Tibial artery (tissue), 4 donors: Measurements from ENCODE around the gene MKRN2OS.

Experiments
- DNase-seq, 2 donors: peaks; one replicate each; pipeline ENCODE4 v3.0.0-alpha.2; 2019
- H3K27ac ChIP-seq, 2 donors: fragments of 200-600 bp; sonication (generic) in 1 of 2; 1 replicate in 1 of 2; 2 replicates in 1 of 2; pipeline ENCODE4 v1.5.1; 2018 to 2019; ENCODE audit warnings: mild to moderate bottlenecking in 1 of 2
- H3K27me3 ChIP-seq, 2 donors: fragments of 200-600 bp; sonication (generic) in 1 of 2; one replicate each; pipeline versions ENCODE4 v1.5.1 to v1.6.0; 2016 to 2019
- H3K36me3 ChIP-seq, 3 donors: fragments of 200-600 bp; sonication (generic) in 2 of 3; one replicate each; pipeline ENCODE4 v1.5.1; 2016 to 2019; ENCODE audit warnings: mild to moderate bottlenecking in 2 of 3
- H3K4me1 ChIP-seq, 4 donors: fragments of 200-600 bp; sonication (generic) in 2 of 4; 1 replicate in 3 of 4; 2 replicates in 1 of 4; pipeline ENCODE4 v1.5.1; 2016 to 2019
- H3K4me3 ChIP-seq, 2 donors: fragments of 200-600 bp; sonication (generic) in 1 of 2; 1 replicate in 1 of 2; 2 replicates in 1 of 2; pipeline ENCODE4 v1.5.1; 2018 to 2019; ENCODE audit warnings: mild to moderate bottlenecking in 2 of 2
- H3K9me3 ChIP-seq, 3 donors: fragments of 200-600 bp; sonication (generic) in 1 of 3; one replicate each; pipeline ENCODE4 v1.5.1; 2016 to 2019
- CTCF ChIP-seq, 2 experiments: fragments of 200-600 bp in 1 of 2; fragments of 450-650 bp in 1 of 2; IDR thresholded peaks; one replicate each; pipeline ENCODE4 v1.5.1; 2017 to 2019; ENCODE audit warnings: antibody characterized with exemption in 2 of 2, mild to moderate bottlenecking in 1 of 2, moderate library complexity in 1 of 2
- intact Hi-C: fragments of 100-400 bp; cut with DNase I; formaldehyde crosslinking; loops from one replicate; pipeline ENCODE4 v1.15.0; 2023; ENCODE audit warnings: low total_unique reads

The MKRN2OS gene

DNA sequence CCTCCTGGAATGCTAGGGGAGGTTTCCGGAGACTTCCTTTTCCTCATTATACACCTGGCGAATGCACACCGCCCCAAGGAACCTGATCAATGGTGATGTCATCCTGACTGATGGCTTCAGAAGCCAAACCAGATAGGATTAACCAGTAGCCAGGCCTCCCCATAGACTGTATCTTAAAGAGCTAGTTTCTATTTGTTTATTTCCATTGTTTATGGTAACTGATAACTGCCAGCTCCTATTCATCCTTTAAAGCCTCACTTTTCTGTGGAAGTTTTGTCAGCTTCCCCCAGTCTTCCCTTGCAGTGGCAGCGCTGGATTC, at the start of gene MKRN2OS:
TSS of gene MKRN2OS (minus strand) at position 27 of the 319 bp plus-strand sequence. CDS start 35 bp downstream, outside the sequence.
- H3K27me3 ChIP-seq: peaks cover 0 to 28% of the 10 kb centered on the region in 2 donors
- H3K36me3 ChIP-seq: peaks cover 0 to 2% (median 0%) of the 10 kb centered on the region in 3 donors
- H3K9me3 ChIP-seq: no peaks in the 10 kb centered on the region
- no peaks in the 10 kb centered on the region for H3K4me1 ChIP-seq
- no peak for TF ChIP-seq CTCF (IDR thresholded peaks at IDR 0.05)
- no peak within 1 kb of the TSS for H3K4me3 ChIP-seq
- no peak within 1 kb of the TSS for H3K27ac ChIP-seq
- intact Hi-C loops: no loop called here
- DNase-seq: no peak

DNA sequence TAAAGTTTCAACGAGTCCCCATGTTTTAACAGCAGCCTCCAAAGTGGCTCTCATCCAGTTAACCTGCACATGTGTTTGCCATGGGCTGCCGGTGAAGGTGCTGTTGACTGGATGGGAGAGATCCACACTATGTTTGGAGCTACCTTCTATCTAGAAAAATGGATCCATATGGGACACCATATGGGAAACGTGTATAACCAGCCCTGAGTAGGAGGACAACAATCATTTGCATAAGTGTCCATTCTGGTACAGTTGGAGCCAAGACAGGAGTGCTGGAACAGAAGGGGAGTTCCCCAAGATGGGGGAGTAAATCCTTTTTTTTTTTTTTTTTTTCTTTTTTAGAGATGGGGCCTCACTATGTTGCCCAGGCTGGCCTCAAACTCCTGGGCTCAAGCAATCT, 48.2 kb upstream of the MKRN2OS start:
- no peak for TF ChIP-seq CTCF (IDR thresholded peaks at IDR 0.05)
- intact Hi-C loops: no loop called here
- H3K4me1 ChIP-seq: peaks cover 0 to 10% (median 0%) of the 10 kb centered on the region in 4 donors
- no peak overlapping the region for H3K27ac ChIP-seq
- H3K36me3 ChIP-seq: peaks cover 66 to 98% (median 94%) of the 10 kb centered on the region in 3 donors
- H3K9me3 ChIP-seq: no peaks in the 10 kb centered on the region
- H3K4me3 ChIP-seq: no peak overlapping the region
- H3K27me3 ChIP-seq: no peaks in the 10 kb centered on the region
- no peak for DNase-seq

- H3K4me1 ChIP-seq: peaks cover 0 to 5% (median 0%) of the 10 kb centered on the region in 4 donors
- H3K36me3 ChIP-seq: peaks cover 65 to 98% (median 93%) of the 10 kb centered on the region in 3 donors
- DNase-seq: no peak
- H3K4me3 ChIP-seq: no peak overlapping the region
- intact Hi-C loops: no loop called here
- no peak for TF ChIP-seq CTCF (IDR thresholded peaks at IDR 0.05)
- H3K27me3 ChIP-seq: no peaks in the 10 kb centered on the region
- H3K9me3 ChIP-seq: no peaks in the 10 kb centered on the region
- no peak overlapping the region for H3K27ac ChIP-seq
Observed at GRCh38 chr3:12591997-12592715, 46.9 kb upstream of the MKRN2OS start.

- Histone ChIP-seq H3K27ac (no peak overlapping the region), H3K9me3 (no peaks in the 10 kb centered on the region), H3K36me3 (peaks cover 67 to 98% (median 93%) of the 10 kb centered on the region in 3 donors), H3K4me1 (peaks cover 0 to 5% (median 0%) of the 10 kb centered on the region in 4 donors), H3K4me3 (no peak overlapping the region), H3K27me3 (no peaks in the 10 kb centered on the region)
- intact Hi-C loops: no loop called here
- no peak for DNase-seq
- TF ChIP-seq CTCF (IDR thresholded peaks at IDR 0.05): no peak
Observed at GRCh38 chr3:12591456-12591855, 46.2 kb upstream of the MKRN2OS start.

DNA sequence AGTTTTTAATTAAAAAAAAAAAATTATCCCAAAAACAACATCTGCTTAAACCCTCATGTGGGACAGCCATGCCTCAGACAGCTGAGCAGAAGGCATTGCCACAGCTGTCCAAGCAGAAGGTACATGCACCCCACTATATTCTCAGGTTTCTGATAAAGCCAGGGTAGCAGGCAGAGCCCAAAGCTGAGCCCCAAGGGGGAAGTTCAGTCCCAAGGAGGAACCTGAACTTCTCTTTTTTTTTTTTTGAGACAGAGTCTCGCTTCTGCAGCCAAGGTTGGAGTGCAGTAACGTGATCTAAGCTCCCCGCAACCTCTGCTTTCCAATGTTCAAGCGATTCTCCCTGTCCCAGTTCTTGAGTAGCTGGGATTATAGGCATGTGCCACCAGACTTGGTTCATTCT, 44.8 kb upstream of the MKRN2OS start:
- no peak for DNase-seq
- Histone ChIP-seq H3K27me3 (no peaks in the 10 kb centered on the region), H3K9me3 (no peaks in the 10 kb centered on the region), H3K27ac (no peak overlapping the region), H3K4me3 (no peak overlapping the region), H3K36me3 (peaks cover 71 to 99% (median 93%) of the 10 kb centered on the region in 3 donors), H3K4me1 (peaks cover 0 to 5% (median 0%) of the 10 kb centered on the region in 4 donors)
- intact Hi-C loops: no loop called here
- TF ChIP-seq CTCF (IDR thresholded peaks at IDR 0.05): no peak
